GM21526 (cell line): ENCODE results near the gene VSTM2B.

Experiments used
- ATAC-seq: cut with Tn5 transposase; IDR thresholded peaks from one replicate; pipeline ENCODE4 v1.9.1; 2021; ENCODE audit warnings: moderate library complexity; ENCODE audit not compliant: unreplicated experiment, low FRiP score

The VSTM2B gene

DNA sequence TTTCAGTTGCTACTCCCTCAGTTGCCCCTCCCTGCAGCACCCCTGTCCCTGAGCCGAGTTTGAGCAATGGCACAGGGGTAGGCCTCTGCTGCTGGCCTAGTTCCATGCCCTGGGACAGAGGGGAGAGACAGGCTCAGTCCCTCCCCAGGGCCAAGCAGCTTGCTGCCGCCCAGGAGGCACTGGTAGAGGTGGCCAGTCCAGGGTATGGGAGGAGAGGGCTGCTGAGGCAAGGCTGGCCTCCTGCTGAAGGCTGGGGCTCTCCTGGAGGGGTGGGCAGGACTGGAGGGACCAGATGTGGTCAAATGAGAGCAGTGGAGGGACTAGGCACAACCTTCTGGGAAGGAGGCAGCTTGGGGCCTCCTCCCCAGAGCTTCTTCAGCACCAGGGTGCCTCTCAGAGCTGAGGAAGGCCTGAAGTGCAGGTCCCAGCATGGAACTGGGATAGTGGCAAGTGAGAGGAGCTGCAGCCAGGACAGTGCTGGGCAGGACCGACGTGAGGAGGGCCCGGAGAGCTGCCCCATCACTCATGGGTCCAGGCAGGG, 29.8 kb upstream of the VSTM2B start:
- no peak for ATAC-seq

DNA sequence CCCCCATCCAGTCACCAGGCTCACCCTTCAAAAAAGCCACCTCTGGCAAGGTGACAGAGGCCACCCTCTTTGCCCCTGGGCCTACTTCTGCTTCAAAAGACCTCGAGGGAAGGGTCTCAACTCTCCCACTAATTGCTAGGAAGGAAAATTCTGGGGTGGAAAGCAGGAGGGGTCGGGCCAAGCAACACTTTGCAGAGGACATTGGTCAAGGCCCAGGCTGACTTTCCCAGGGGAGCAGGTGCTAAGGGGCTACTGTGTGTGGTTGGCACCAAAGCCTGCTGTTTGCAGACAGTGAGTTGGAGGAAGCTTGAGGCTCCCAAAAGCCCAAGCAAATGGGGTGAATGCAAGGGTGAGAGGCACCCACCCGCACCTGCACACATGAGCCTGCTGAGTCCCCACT, 28.6 kb upstream of the VSTM2B start:
- no peak for ATAC-seq

- ATAC-seq = no peak
Observed at GRCh38 chr19:29497686-29498436, 27.9 kb upstream of the VSTM2B start.

GRCh38 chr19:29499261-29499920, 26.4 kb upstream of the VSTM2B start:
- ATAC-seq = no peak

GRCh38 chr19:29499921-29500590, 25.7 kb upstream of the VSTM2B start:
- no peak for ATAC-seq

DNA sequence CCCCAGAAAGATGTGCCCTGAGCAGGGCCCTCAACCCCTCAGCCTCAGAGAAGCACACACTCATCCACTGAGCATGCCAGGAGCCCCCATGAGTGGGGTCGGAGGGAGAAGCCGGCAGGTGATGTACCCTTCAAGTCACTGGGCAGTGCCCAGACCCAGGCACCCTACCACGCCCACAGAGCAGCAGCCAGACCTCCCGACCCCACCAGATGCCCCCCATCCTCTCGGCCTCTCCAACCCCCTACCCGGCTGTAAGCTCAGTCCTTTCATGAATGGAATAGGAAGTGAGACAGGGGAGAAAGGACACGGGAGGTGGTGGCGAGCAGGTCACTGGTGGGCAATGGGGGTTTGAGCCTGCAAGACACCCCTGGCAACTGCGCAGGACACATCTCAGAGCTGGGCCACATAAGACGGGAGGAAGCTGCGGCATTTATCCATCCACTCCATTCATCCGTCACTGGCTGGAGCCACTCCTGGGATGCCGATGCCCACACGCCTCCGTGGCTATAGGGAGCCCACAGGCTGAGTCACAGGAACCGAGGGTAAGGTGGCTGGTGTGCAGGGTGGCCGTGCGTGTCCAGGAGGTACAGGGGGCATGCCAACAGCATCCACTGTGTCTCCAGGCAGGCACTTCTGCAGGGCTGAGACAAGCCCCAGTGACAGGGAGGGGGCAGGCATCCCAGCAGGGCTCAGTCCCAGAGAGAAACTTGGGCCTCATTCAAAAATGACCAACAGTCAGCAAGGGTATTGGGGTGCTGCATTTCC, 23.8 kb upstream of the VSTM2B start:
- ATAC-seq = no peak

DNA sequence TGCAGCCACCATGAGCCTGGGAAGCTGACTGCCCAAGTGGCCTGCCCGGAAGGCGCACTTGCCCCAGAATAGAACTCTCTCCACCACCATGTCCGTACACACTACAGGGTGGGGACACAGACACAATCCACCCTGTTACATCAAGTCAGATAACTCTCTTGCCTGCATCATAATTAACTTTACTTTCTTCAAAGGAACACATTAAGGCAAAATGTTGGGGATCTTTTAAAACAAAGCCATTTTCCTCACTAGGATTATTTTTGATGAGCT, 23.3 kb upstream of the VSTM2B start:
- ATAC-seq = no peak

DNA sequence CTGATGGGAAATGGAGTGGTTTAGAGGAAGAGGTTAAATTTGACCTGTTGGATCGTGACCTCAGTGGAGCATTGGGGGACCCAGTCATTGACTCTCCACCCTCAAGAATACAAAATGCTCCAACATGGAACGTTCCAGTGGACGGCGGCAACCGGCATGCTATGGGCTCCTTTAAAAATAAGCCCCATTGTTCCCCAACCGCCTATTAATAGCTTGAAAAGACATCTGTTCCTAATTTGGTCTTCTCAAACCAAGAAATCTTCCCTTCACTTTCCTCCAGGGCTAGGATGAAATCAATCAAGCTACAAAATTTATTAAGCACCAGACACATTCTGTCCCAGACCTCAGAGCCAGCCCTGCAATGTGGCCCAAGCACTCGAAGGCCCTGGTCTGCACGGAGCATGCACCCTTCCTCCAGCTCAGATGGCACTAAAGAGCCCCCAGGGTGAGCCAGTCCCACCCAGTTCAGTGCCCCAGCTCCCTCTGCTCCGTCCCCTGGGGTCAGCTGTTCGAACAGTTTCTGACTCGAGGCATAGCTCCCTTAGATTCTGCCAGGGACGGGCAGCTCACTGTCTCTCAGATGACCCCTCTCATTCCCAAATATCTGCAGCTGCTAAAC, 22.5 kb upstream of the VSTM2B start:
- no peak for ATAC-seq

GRCh38 chr19:29503785-29504184, 22.0 kb upstream of the VSTM2B start:
- ATAC-seq = no peak

DNA sequence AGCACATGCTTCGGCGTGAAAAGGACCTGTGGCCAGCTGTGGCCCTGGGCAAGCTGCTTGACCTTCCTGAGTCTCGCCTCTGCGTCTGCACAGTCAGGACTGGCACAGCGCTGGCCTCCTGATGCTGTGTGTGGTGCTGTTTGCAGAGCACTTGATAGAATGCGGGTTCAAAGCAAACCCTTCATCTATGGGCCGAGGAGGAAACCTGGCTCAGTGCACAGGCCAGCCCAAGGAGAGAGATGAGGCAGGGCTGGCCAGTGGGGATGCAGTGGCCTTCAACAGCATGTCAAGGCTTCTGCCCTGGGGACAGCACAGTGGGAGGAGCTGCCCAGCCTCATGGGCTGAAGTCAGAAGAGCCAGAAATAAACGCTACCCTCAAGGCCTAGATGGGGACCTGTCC, 21.3 kb upstream of the VSTM2B start:
- ATAC-seq = no peak

GRCh38 chr19:29505097-29505824, 20.5 kb upstream of the VSTM2B start:
- no peak for ATAC-seq

- no peak for ATAC-seq
Observed at GRCh38 chr19:29506619-29506911, 19.2 kb upstream of the VSTM2B start.

DNA sequence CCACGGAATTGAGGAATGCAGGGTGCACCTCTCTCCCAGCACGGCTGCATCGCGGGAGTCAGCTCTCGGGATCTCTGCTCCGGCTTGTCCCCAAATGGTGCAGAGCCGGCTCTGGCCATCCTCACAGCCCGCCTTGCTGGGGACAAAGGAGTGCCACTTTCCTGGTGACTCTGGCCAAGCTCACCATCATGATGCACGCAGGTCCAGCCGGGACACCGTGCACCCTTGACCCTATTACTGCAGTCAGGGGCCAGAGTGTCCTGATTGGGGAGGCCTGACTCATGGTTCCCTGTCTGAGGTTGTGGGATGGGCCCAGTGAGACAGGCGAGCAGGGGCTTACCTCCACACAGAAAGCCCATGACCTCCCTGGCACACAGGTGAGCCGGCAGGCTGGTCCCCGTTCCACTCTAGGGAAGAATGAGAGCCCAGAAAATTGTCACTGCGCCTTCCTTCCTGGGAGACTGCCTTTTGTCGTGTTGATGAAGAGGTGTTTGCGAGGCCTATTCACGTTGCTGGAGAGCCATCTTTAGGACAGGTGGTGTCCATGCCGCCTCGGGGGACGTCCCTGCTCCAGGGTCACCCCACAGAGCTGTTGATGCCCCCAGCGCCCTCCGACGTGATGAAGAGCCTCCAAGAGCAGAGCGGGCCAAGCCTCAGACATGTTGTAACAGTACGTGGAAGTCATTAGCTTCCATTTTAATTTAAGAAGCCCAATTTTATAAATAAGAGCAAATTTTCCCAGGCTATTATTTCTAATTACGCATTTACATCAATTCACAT, 18.5 kb upstream of the VSTM2B start:
- ATAC-seq = no peak

GRCh38 chr19:29508181-29508580, 17.6 kb upstream of the VSTM2B start:
- no peak for ATAC-seq

DNA sequence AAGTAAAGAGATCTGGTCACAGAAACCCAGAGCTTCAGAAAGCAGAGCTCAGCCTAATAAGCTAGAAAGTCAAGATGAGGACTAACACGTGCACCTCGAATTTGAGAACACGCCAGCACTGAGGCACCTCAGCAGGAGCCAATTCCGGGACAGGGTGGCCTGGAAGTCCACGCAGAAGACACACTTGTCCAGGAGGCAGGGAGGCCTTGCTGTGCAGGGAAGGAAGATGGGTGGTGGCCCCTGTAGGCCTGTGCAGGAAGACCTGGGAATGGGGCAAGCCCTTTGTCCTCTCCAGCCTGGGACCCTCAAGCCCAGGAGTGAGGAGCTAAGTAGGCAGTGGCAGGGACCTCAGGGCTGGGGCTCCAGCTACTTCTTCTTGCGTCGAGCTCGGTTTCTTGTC, 16.3 kb upstream of the VSTM2B start:
- ATAC-seq = no peak

DNA sequence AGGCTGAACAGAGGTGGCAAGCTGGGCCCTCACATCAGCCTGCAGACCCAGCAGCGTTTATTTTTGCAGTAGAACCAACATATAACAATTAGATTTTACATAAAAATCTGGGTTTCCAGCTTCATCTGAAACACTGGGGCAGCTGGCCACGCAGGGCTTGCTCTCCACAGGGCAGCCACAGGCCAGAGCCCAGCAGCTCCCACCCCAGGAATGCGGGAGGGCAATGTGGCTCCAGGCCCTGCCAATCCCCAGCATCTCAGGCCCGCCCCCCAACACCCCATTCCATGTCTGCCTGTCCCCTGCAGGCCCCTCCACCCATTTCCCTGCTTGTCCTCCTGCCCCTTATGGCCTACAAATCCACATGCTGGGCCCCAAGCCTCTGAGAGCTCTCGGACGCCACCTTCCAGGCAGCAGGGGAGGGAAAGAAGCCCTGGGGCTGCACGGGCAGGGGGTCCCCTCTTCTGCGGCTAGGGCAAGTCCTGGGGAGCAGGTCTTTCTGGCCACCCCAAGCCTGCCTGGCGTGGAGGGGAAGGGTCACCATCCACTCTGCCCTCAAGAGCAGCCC, 15.0 kb upstream of the VSTM2B start:
- ATAC-seq = no peak

- ATAC-seq = no peak
Observed at GRCh38 chr19:29511768-29512167, 14.0 kb upstream of the VSTM2B start.

- no peak for ATAC-seq
Observed at GRCh38 chr19:29512748-29513147, 13.0 kb upstream of the VSTM2B start.
